HEK293 (cell line): Measurements from ENCODE around the gene ADGRD1.

Experiments used
- CTCF ChIA-PET: fragments of 350-600 bp; formaldehyde crosslinking; extraction: SDS; loops from one replicate; lab custom pipeline; 2021; ENCODE audit warnings: antibody characterized with exemption; lab: Yijun Ruan, JAX
- POLR2A ChIA-PET: fragments of 300-600 bp; formaldehyde crosslinking; extraction: SDS; loops from one replicate; lab custom pipeline; 2020; ENCODE audit warnings: antibody characterized with exemption, inconsistent platforms; lab: Yijun Ruan, JAX
- H3K27ac ChIP-seq: fragments of 200-500 bp; sonication (Bioruptor generic); 2 replicates; pipeline ENCODE4 v1.5.1; 2014; ENCODE audit warnings: low read depth, low read length, control low read depth, inconsistent platforms; ENCODE audit errors: extremely low read depth
- H3K36me3 ChIP-seq, 2 experiments: fragments of 200-500 bp in 1 of 2; sonication (Bioruptor generic) in 1 of 2; 1 replicate in 1 of 2; 2 replicates in 1 of 2; pipeline ENCODE4 v1.5.1; 2014 to 2017; ENCODE audit warnings: inconsistent platforms in 2 of 2, low read length in 2 of 2; ENCODE audit not compliant: control insufficient read depth in 2 of 2, insufficient read depth in 1 of 2
- H3K4me1 ChIP-seq: fragments of 200-500 bp; sonication (Bioruptor generic); 2 replicates; pipeline ENCODE4 v1.5.1; 2014; ENCODE audit warnings: mild to moderate bottlenecking, low read length, inconsistent platforms; ENCODE audit not compliant: control insufficient read depth, insufficient read depth
- H3K4me3 ChIP-seq: 2 replicates; pipeline ENCODE4 v1.5.1; 2011; ENCODE audit warnings: low read depth, mild to moderate bottlenecking, control low read depth, low read length, moderate library complexity
- H3K9me3 ChIP-seq: fragments of 200-500 bp; sonication (Bioruptor generic); 2 replicates; pipeline ENCODE4 v1.5.1; 2014; ENCODE audit warnings: low read depth, low read length, inconsistent platforms; ENCODE audit not compliant: control insufficient read depth, insufficient read depth
- EGR2 ChIP-seq: fragments of 450-650 bp; formaldehyde crosslinking; IDR thresholded peaks from 2 replicates; pipeline ENCODE4 v1.5.1; 2016; ENCODE audit warnings: low read depth, missing biosample characterization, missing genetic modification characterization
- FEZF1 ChIP-seq: fragments of 450-650 bp; formaldehyde crosslinking; IDR thresholded peaks from 2 replicates; pipeline ENCODE4 v1.5.1; 2016; ENCODE audit warnings: missing biosample characterization, missing genetic modification characterization
- HOXD13 ChIP-seq: sonication (generic); formaldehyde crosslinking; IDR thresholded peaks from 2 replicates; pipeline ENCODE4 v1.8.0; 2022; ENCODE audit warnings: missing genetic modification reagents, borderline replicate concordance
- IKZF3 ChIP-seq: fragments of 450-650 bp; IDR thresholded peaks from 2 replicates; pipeline ENCODE4 v1.5.0; 2018; ENCODE audit warnings: missing biosample characterization, mild to moderate bottlenecking, missing genetic modification characterization, moderate library complexity
- KLF10 ChIP-seq: fragments of 450-650 bp; IDR thresholded peaks from 2 replicates; pipeline ENCODE4 v1.5.1; 2018; ENCODE audit warnings: missing biosample characterization, mild to moderate bottlenecking, missing genetic modification characterization
- KLF7 ChIP-seq: fragments of 450-650 bp; formaldehyde crosslinking; IDR thresholded peaks from 2 replicates; pipeline ENCODE4 v1.5.1; 2016; ENCODE audit warnings: missing biosample characterization, missing genetic modification characterization, borderline replicate concordance
- MEIS1 ChIP-seq: sonication (generic); formaldehyde crosslinking; IDR thresholded peaks from 2 replicates; pipeline ENCODE4 v1.8.1; 2022; ENCODE audit warnings: missing genetic modification reagents, mild to moderate bottlenecking, borderline replicate concordance
- PRDM1 ChIP-seq: fragments of 450-650 bp; formaldehyde crosslinking; IDR thresholded peaks from 2 replicates; pipeline ENCODE4; 2016; ENCODE audit warnings: missing biosample characterization, missing genetic modification characterization
- ZFP41 ChIP-seq: fragments of 450-650 bp; formaldehyde crosslinking; IDR thresholded peaks from 2 replicates; pipeline ENCODE4 v1.5.1; 2016; ENCODE audit warnings: missing biosample characterization, missing genetic modification characterization, borderline replicate concordance
- ZNF121 ChIP-seq: fragments of 450-650 bp; formaldehyde crosslinking; IDR thresholded peaks from 2 replicates; pipeline ENCODE4 v1.5.1; 2016; ENCODE audit warnings: missing biosample characterization, missing genetic modification characterization
- ZNF2 ChIP-seq: fragments of 450-650 bp; formaldehyde crosslinking; IDR thresholded peaks from 2 replicates; pipeline ENCODE4 v1.5.1; 2016; ENCODE audit warnings: missing biosample characterization, missing genetic modification characterization
- ZNF202 ChIP-seq: fragments of 450-650 bp; formaldehyde crosslinking; IDR thresholded peaks from 2 replicates; pipeline ENCODE4 v1.5.1; 2016; ENCODE audit warnings: missing biosample characterization, missing genetic modification characterization, borderline replicate concordance
- ZNF223 ChIP-seq: fragments of 450-650 bp; formaldehyde crosslinking; IDR thresholded peaks from 2 replicates; pipeline ENCODE4 v1.5.1; 2016; ENCODE audit warnings: missing biosample characterization, missing genetic modification characterization
- ZNF26 ChIP-seq: fragments of 450-650 bp; formaldehyde crosslinking; IDR thresholded peaks from 2 replicates; pipeline ENCODE4 v1.5.1; 2016; ENCODE audit warnings: missing biosample characterization, missing genetic modification characterization
- ZNF266 ChIP-seq: fragments of 450-650 bp; formaldehyde crosslinking; IDR thresholded peaks from 2 replicates; pipeline ENCODE4 v1.5.1; 2016; ENCODE audit warnings: missing biosample characterization, missing genetic modification characterization, low read depth
- ZNF324 ChIP-seq: fragments of 450-650 bp; formaldehyde crosslinking; IDR thresholded peaks from 2 replicates; pipeline ENCODE4 v1.5.1; 2016; ENCODE audit warnings: missing biosample characterization, missing genetic modification characterization
- ZNF48 ChIP-seq: fragments of 450-650 bp; formaldehyde crosslinking; IDR thresholded peaks from 2 replicates; pipeline ENCODE4 v1.5.1; 2016; ENCODE audit warnings: missing biosample characterization, missing genetic modification characterization
- ZNF514 ChIP-seq: fragments of 450-650 bp; formaldehyde crosslinking; IDR thresholded peaks from 2 replicates; pipeline ENCODE4 v1.5.1; 2016; ENCODE audit warnings: missing biosample characterization, missing genetic modification characterization
- ZNF529 ChIP-seq: fragments of 450-650 bp; formaldehyde crosslinking; IDR thresholded peaks from 2 replicates; pipeline ENCODE4 v1.5.1; 2017; ENCODE audit warnings: missing genetic modification characterization, missing biosample characterization; ENCODE audit not compliant: insufficient replicate concordance
- ZNF560 ChIP-seq: fragments of 450-650 bp; formaldehyde crosslinking; IDR thresholded peaks from 2 replicates; pipeline ENCODE4 v1.5.1; 2017; ENCODE audit warnings: missing biosample characterization, missing genetic modification characterization, borderline replicate concordance
- ZNF658 ChIP-seq: fragments of 450-650 bp; formaldehyde crosslinking; IDR thresholded peaks from 2 replicates; pipeline ENCODE4; 2016; ENCODE audit warnings: missing biosample characterization, missing genetic modification characterization
- ZNF664 ChIP-seq: fragments of 450-650 bp; formaldehyde crosslinking; IDR thresholded peaks from 2 replicates; pipeline ENCODE4 v1.5.1; 2016; ENCODE audit warnings: missing biosample characterization, missing genetic modification characterization
- ZNF677 ChIP-seq: fragments of 450-650 bp; IDR thresholded peaks from 2 replicates; pipeline ENCODE4 v1.5.0; 2018; ENCODE audit warnings: missing biosample characterization, mild to moderate bottlenecking, missing genetic modification characterization, moderate library complexity
- ZNF747 ChIP-seq: fragments of 450-650 bp; formaldehyde crosslinking; IDR thresholded peaks from 2 replicates; pipeline ENCODE4 v1.5.1; 2016; ENCODE audit warnings: missing biosample characterization, missing genetic modification characterization
- ZSCAN23 ChIP-seq: fragments of 450-650 bp; formaldehyde crosslinking; IDR thresholded peaks from 2 replicates; pipeline ENCODE4 v1.5.1; 2016; ENCODE audit warnings: missing biosample characterization, missing genetic modification characterization
- TF ChIP-seq, protein P1 (sequence below): fragments of 450-650 bp; formaldehyde crosslinking; IDR thresholded peaks from 2 replicates; pipeline ENCODE4 v1.5.1; 2016; ENCODE audit warnings: missing biosample characterization, missing genetic modification characterization
- TF ChIP-seq, protein P2 (sequence below): fragments of 450-650 bp; formaldehyde crosslinking; IDR thresholded peaks from 2 replicates; pipeline ENCODE4 v1.5.1; 2016; ENCODE audit warnings: missing biosample characterization, missing genetic modification characterization
- TF ChIP-seq, protein P3 (sequence below): fragments of 450-650 bp; IDR thresholded peaks from 2 replicates; pipeline ENCODE4 v1.5.1; 2018; ENCODE audit warnings: missing biosample characterization, missing genetic modification characterization

The ADGRD1 gene

DNA sequence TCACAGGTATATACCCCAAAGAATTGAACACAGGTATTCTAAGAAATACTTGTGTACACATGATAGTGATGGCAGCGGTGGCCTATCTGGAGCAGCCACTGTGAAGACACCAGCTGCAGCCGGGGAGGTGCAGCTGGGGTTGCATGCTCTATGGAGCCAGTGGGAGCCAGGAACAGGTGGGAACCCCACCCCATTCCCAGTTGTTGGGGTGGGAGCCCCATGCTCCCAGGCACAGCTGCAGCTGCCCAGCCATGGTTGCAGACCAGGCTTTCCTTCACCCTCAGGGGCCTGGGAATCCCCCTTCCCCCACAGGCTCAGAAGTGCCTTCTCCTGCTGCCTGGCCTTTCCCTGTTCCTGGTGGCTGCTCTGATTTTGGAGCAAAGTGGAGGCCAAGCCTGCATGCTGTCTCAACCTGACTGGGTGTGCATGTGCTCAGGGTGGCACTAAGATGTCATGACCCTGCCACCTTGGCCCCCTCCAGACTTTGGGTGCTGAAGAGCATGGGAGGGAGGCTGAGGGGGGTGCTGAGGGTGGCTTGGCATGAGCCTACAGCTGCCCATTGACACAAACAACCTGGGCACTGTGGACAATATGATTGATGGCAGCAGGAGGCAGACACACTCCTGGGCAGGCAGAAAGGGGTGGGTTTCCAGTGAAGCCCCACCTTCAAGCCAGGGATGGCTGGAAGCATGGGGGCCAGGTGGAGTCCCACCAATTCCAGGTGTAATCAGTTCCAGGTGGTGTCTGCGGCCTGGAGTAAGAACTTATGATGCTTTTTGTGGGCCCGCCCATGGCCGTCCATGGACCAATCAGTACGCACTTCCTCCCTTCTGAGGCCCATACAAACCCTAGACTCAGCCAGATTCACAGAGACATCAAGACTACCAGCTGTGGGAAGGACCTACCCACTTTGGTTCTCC, 234.7 kb downstream of the ADGRD1 start:
- TF ChIP-seq KLF7 (tag by site-specific recombination): no peak
- TF ChIP-seq HOXD13 (CRISPR knock-in tag): no peak
- no peak for TF ChIP-seq ZNF2 (tag by site-specific recombination)
- TF ChIP-seq ZNF514 (tag by site-specific recombination): no peak
- TF ChIP-seq ZNF529 (tag by site-specific recombination): no peak
- no peak for TF ChIP-seq MEIS1
- no peak for TF ChIP-seq ZNF324 (tag by site-specific recombination)
- TF ChIP-seq PRDM1: no peak
- TF ChIP-seq ZNF48 (tag by site-specific recombination): no peak
- TF ChIP-seq ZNF202: no peak
- no peak for TF ChIP-seq FEZF1 (tag by site-specific recombination)
- no peak for TF ChIP-seq ZNF747 (tag by site-specific recombination)
- TF ChIP-seq ZNF664 (tag by site-specific recombination): no peak
- TF ChIP-seq ZNF121 (tag by site-specific recombination): no peak
- CTCF ChIA-PET: no interaction called here
- H3K36me3 ChIP-seq: no peaks in the 10 kb centered on the region
- H3K27ac ChIP-seq: no peak overlapping the region
- POLR2A ChIA-PET: no interaction called here
- H3K9me3 ChIP-seq: no peaks in the 10 kb centered on the region
- H3K4me1 ChIP-seq: no peaks in the 10 kb centered on the region
- no peak overlapping the region for H3K4me3 ChIP-seq

GRCh38 chr12:131189781-131190180, 236.1 kb downstream of the ADGRD1 start:
- no peaks in the 10 kb centered on the region for H3K9me3 ChIP-seq
- ChIA-PET CTCF (interaction anchor here (1.0 kb wide), 1 partner anchor 57 kb away, joined by 3 read pairs; no protein-coding TSS in a partner anchor), POLR2A (no interaction called here)
- no peak overlapping the region for H3K4me3 ChIP-seq
- no peaks in the 10 kb centered on the region for H3K36me3 ChIP-seq
- no peaks in the 10 kb centered on the region for H3K4me1 ChIP-seq
- TF ChIP-seq ZFP41 (tag by site-specific recombination) (no peak), ZSCAN23 (no peak)
- TF ChIP-seq, all 188 proteins: peak for 0
- H3K27ac ChIP-seq: no peak overlapping the region

- CTCF ChIA-PET: no interaction called here
- POLR2A ChIA-PET: no interaction called here
- Histone ChIP-seq H3K4me3 (no peak overlapping the region), H3K9me3 (no peaks in the 10 kb centered on the region), H3K4me1 (no peaks in the 10 kb centered on the region), H3K36me3 (no peaks in the 10 kb centered on the region), H3K27ac (no peak overlapping the region)
- no peak for TF ChIP-seq ZNF658 (tag by site-specific recombination)
- TF ChIP-seq EGR2 (tag by site-specific recombination): no peak
- no peak for TF ChIP-seq ZNF223
- TF ChIP-seq ZNF560 (tag by site-specific recombination): no peak
- no peak for TF ChIP-seq ZNF266 (tag by site-specific recombination)
- TF ChIP-seq KLF10 (tag by site-specific recombination): no peak
- TF ChIP-seq, protein P1, sequence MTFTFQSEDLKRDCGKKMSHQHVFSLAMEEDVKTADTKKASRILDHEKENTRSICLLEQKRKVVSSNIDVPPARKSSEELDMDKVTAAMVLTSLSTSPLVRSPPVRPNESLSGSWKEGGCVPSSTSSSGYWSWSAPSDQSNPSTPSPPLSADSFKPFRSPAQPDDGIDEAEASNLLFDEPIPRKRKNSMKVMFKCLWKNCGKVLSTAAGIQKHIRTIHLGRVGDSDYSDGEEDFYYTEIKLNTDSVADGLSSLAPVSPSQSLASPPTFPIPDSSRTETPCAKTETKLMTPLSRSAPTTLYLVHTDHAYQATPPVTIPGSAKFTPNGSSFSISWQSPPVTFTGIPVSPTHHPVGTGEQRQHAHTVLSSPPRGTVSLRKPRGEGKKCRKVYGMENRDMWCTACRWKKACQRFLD (tag by site-specific recombination): no peak
- no peak for TF ChIP-seq ZNF26
- no peak for TF ChIP-seq IKZF3 (tag by site-specific recombination)
- no peak for TF ChIP-seq ZNF677 (tag by site-specific recombination)
- TF ChIP-seq, protein P2, sequence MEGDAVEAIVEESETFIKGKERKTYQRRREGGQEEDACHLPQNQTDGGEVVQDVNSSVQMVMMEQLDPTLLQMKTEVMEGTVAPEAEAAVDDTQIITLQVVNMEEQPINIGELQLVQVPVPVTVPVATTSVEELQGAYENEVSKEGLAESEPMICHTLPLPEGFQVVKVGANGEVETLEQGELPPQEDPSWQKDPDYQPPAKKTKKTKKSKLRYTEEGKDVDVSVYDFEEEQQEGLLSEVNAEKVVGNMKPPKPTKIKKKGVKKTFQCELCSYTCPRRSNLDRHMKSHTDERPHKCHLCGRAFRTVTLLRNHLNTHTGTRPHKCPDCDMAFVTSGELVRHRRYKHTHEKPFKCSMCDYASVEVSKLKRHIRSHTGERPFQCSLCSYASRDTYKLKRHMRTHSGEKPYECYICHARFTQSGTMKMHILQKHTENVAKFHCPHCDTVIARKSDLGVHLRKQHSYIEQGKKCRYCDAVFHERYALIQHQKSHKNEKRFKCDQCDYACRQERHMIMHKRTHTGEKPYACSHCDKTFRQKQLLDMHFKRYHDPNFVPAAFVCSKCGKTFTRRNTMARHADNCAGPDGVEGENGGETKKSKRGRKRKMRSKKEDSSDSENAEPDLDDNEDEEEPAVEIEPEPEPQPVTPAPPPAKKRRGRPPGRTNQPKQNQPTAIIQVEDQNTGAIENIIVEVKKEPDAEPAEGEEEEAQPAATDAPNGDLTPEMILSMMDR (tag by site-specific recombination): no peak
- TF ChIP-seq, protein P3, sequence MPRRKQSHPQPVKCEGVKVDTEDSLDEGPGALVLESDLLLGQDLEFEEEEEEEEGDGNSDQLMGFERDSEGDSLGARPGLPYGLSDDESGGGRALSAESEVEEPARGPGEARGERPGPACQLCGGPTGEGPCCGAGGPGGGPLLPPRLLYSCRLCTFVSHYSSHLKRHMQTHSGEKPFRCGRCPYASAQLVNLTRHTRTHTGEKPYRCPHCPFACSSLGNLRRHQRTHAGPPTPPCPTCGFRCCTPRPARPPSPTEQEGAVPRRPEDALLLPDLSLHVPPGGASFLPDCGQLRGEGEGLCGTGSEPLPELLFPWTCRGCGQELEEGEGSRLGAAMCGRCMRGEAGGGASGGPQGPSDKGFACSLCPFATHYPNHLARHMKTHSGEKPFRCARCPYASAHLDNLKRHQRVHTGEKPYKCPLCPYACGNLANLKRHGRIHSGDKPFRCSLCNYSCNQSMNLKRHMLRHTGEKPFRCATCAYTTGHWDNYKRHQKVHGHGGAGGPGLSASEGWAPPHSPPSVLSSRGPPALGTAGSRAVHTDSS (tag by site-specific recombination): no peak
Measured at GRCh38 chr12:131190965-131191364, 237.3 kb downstream of the ADGRD1 start.
